ES-I3 (cell line): ENCODE results near the gene ZKSCAN1.
A peak's percentile ranks its signal among the peaks of the same experiment; 100 is the strongest.

Experiments
- H3K36me3 ChIP-seq: 2 replicates; pipeline ENCODE4 v1.6.1; 2013; ENCODE audit warnings: mild to moderate bottlenecking, low read length, control low read depth, moderate library complexity; ENCODE audit not compliant: insufficient read depth
- H3K4me1 ChIP-seq: 2 replicates; pipeline ENCODE4 v1.6.1; 2013; ENCODE audit warnings: mild to moderate bottlenecking, control low read depth, low read length; ENCODE audit not compliant: insufficient read depth
- H3K9ac ChIP-seq: 2 replicates; pipeline ENCODE4 v1.6.1; 2013; ENCODE audit warnings: low read depth, mild to moderate bottlenecking, low read length, moderate library complexity
- H3K9me3 ChIP-seq: 2 replicates; pipeline ENCODE4 v1.6.1; 2013; ENCODE audit warnings: mild to moderate bottlenecking, low read length, moderate library complexity; ENCODE audit not compliant: control insufficient read depth, insufficient read depth

Gene ZKSCAN1

DNA sequence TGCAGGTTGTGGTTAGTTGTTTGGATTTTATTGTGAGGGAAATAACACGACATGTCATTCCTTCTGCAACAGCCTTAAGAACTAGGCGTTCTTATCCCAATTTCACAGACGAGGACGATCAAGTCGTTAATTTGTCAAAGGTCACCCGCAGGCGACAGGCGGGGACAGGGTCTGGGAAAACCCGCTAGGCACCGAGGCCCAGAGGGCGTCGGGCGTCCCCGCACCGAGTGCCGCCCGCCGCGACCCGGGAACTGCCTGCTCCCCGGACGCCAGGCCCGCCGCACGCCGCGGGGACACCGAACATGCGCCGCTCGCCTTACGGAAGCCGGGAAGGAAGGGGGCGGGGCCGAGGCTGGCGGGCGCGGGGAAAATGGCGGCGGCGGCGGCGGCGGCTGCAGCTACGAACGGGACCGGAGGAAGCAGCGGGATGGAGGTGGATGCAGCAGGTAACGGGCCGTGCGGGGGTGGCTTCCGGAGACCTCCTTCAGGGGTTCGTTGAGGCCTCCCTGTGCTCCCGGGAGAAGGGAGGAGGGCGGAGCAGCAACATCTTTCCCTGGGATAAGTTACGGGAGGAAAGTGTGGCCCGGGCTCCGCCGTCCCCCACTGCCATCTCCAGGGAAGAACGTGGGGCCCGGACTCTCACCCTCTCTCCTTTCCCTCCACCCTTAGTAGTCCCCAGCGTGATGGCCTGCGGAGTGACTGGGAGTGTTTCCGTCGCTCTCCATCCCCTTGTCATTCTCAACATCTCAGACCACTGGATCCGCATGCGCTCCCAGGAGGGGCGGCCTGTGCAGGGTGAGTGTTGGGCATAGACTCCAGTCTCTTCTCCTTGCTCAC, 73.4 kb downstream of the ZKSCAN1 start, which contains the start of gene COPS6:
TSS of gene COPS6 (plus strand) at position 349 of the 837 bp plus-strand sequence. CDS start at position 371, 22 bp downstream.
- peaks cover 24% of the 10 kb centered on the region for H3K36me3 ChIP-seq
- H3K9me3 ChIP-seq: no peaks in the 10 kb centered on the region
- H3K4me1 ChIP-seq: peaks cover 7% of the 10 kb centered on the region; the same call in 1 of the 2 replicates
- H3K9ac ChIP-seq: peak within 1 kb of the TSS; percentile 82

DNA sequence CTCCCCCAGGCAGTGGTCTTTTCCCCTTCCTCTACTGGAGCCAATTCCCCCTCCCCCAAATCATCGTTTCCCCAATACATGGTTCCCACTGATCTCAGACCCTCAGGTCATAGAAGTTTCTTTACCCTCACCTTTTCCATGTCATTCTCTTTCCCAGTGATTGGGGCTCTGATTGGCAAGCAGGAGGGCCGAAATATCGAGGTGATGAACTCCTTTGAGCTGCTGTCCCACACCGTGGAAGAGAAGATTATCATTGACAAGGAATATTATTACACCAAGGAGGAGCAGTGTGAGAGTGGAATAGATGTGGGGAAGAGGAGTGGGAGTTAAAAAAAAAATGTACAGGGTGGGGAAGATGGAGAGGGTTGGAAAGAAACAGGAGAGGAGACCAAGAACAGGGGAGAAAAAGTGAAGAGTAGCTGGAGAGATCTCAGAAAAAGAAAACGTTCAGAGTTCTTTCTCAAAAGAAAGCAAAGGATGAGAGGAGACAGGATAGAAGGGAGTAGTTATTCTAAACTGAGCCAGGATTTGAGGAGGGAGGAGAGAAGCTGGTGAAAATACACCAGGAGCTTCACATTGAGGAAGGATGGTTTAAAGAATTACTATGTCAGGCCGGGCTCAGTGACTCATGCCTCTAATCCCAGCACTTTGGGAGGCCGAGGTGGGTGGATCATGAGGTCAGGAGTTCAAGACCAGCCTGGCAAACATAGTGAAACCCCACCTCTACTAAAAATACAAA, 74.2 kb downstream of the ZKSCAN1 start:
- Histone ChIP-seq H3K9ac (peak overlapping the region; percentile 82), H3K9me3 (no peaks in the 10 kb centered on the region), H3K4me1 (peaks cover 7% of the 10 kb centered on the region; the same call in 1 of the 2 replicates), H3K36me3 (peaks cover 31% of the 10 kb centered on the region)

DNA sequence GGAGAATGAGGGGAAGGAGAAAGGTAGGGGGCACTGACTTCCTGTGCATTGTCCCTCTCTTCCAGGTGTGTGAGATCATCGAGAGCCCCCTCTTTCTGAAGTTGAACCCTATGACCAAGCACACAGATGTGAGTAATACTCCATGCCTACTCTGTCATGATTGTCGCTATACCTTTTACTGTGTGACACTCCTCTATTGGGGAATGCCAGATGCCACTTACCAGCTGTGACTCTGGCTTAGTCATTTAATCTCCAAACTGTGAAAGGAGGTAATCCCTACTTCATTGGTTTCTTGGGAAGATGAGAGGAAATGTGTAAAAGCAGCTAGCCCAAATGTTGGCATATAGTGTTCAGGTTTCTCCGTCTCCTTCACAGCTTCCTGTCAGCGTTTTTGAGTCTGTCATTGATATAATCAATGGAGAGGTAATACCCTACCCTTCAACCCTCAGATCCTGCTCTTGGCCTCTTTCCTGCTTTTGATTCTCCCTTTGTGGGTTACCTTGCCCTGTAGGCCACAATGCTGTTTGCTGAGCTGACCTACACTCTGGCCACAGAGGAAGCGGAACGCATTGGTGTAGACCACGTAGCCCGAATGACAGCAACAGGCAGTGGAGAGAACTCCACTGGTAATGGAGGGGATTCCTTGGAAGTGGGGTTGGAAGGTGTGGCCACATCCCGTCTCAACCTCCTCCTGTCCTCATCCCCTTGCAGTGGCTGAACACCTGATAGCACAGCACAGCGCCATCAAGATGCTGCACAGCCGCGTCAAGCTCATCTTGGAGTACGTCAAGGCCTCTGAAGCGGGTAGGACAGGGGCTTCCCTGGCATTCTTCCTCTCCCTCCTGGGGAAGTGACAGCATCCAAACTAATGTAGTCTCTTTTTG, 75.4 kb downstream of the ZKSCAN1 start:
- H3K9me3 ChIP-seq: no peaks in the 10 kb centered on the region
- H3K36me3 ChIP-seq: peaks cover 43% of the 10 kb centered on the region
- no peak overlapping the region for H3K9ac ChIP-seq
- H3K4me1 ChIP-seq: peaks cover 3% of the 10 kb centered on the region; the same call in 1 of the 2 replicates
